22Rv1 (cell line): ENCODE measurements around the gene ABCB8.
A peak's percentile ranks its signal among the peaks of the same experiment; 100 is the strongest.

Experiments
- H3K27ac ChIP-seq: fragments of 450-650 bp; 2 replicates; pipeline ENCODE4 v1.5.1; 2017
- CTCF ChIP-seq: fragments of 450-650 bp; IDR thresholded peaks from 2 replicates; pipeline ENCODE4 v1.5.1; 2017; ENCODE audit warnings: mild to moderate bottlenecking
- ZFX ChIP-seq: fragments of 450-650 bp; IDR thresholded peaks from 2 replicates; pipeline ENCODE4 v1.6.1; 2017; ENCODE audit warnings: antibody characterized with exemption, borderline replicate concordance

Gene ABCB8

GRCh38 chr7:151019130-151019447 is 9.2 kb upstream of the ABCB8 start:
- TF ChIP-seq ZFX (no peak), CTCF (no peak)

DNA sequence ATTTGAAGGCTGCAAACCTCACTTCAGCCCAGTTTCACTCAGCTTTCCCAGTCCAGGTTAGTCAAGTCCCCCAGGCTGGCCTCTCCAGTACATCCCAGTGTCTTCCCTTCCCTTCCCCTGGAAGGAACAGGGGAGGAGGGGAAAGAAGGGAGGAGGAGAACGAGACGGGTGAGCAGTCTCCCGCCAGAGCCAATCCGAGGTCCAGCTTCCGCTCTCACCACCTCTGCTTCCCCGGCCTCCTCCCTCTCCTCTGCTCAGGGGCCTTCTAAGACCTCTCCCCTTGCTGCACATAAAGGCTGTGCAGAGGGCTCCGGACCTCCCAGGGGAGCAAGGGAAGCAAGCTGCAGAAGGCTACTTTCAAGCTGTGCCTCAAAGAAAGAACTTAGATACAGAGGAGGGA is 8.0 kb upstream of the ABCB8 start:
- TF ChIP-seq ZFX (no peak), CTCF (no peak)
- no peak overlapping the region for H3K27ac ChIP-seq

More at GRCh38 chr7:151019130-151019447, 9.2 kb upstream of the ABCB8 start:
- peak overlapping the region; percentile 31 for H3K27ac ChIP-seq

DNA sequence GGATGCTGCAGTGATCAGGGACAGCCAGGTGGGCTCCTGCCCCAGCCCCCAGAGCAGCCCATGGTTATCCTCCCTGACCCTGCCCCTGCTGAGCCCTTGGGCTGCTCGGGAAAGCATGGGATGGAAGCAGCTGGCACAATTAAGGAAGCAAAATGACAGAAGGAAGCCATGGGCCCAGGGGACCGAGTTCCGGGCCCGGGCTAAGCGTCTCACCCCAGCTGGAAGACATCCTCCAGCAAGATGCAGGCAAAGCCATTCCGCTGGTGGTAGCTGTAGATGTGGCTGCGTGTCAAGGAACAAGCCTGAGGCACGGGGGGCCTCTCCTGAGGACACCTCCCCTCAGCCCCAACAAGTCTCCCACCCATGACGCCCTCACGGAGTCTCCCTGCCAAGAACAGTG is 5.0 kb upstream of the ABCB8 start:
- no peak overlapping the region for H3K27ac ChIP-seq
- TF ChIP-seq CTCF = no peak
- TF ChIP-seq ZFX = no peak

DNA sequence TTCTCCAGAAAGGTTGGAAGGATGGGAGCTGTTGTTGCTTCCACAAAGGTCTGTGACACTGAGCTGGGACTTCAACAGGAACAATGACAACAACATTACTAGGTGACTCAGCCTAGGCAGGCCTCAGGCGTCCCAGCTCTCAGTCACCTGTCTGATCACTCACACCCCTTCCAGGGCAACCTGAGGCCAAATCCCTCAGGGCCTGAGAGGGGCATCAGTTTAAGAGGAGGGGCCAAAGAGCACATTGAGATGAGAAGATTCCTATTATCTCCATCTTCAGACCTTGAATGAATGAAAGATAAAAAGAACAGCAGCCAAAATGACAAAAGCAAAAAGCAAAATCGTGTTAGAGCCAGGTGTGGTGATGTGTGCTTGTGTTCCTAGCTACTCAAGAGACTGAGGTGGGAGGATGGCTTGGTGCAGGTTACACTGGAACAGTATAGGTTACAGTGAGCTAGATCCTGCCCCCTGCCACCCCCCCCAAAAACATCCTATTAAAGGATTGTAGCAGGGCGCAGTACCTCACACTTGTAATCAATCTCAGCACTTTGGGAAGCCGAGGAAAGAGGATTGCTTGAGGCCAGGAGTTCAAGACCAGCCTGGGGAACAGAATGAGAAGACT is 3.7 kb upstream of the ABCB8 start, which contains the start of gene ATG9B:
Gene ATG9B, minus strand, starts transcription at position 60 of the 622 bp plus-strand sequence. CDS start 71 bp downstream, outside the sequence.
- no peak within 1 kb of the TSS for H3K27ac ChIP-seq
- TF ChIP-seq ZFX (no peak), CTCF (no peak)

DNA sequence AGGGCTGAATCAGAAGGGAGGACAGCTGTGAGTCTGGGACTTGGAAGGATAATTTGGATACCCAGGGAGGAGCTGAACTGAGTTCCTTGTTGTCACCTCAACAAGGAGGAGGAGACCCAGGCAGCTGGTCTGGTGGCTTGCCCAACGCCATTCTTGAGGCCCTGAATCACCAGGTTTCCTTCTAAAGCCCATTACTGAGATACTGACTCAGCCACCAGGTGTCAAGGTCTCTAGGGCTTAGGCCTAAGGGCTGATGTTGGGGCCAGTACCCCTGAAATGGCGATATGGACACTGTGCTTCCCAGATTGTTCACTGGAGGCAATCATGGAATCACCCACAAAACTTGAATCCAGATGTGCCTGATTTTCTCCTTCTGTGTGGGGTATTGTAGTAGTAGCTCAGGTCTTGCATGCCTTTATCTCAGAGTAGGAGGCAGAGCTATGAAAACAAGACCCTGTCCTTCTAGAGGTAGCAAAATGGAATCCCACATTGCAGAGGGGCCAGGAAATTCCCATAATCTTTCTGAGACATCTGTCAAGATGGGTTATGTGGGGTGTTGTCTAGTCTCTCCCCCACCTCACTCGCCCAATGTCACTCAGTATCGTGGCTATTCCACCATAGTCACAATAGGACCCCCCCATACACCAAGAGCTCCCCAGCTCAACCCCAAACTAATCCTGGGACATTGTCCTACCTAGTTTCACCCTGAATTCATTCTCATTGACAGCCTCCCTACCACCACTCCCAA is 2.2 kb upstream of the ABCB8 start:
- TF ChIP-seq CTCF = no peak
- no peak for TF ChIP-seq ZFX
- peak overlapping the region; percentile 77; the same call in 1 of the 2 replicates for H3K27ac ChIP-seq

DNA sequence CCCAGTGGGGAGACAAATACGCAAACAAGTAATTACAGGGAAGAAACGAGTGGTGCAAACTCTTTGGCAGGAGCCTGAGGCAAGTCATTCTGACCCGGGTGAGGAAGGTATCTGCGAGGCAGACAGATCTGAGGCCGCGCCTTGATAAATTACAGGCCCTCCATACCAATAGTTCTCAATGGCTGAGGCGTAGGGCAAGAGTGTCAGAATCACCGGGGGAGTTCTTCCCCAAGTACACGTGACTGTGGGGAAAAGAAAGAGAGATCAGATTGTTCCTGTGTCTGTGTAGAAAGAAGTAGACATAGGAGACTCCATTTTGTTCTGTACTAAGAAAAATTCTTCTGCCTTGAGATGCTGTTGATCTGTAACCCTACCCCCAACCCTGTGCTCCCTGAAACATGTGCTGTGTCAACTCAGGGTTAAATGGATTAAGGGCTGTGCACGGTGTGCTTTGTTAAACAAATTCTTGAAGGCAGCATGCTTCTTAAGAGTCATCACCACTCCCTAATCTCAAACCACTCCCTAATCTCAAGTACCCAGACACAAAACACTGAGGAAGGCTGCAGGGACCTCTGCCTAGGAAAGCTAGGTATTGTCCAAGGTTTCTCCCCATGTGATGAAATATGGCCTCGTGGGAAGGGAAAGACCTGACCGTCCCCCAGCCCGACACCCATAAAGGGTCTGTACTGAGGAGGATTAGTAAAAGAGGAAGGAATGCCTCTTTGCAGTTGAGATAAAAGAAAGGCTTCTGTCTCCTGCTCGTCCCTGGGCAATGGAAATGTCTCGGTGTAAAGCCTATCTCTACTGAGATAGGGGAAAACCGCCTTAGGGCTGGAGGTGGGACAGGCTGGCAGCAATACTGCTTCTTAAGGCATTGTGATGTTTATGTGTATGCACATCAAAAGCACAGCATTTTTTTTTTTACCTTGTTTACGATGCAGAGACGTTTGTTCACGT is 1.2 kb upstream of the ABCB8 start:
- peak overlapping the region; percentile 77 for H3K27ac ChIP-seq

- peak overlapping the region; percentile 77 for H3K27ac ChIP-seq
Observed at GRCh38 chr7:151027728-151028130, 521 bp upstream of the ABCB8 start.
